Activated T-cell treated with anti-CD3 and anti-CD28 coated beads, Interleukin-2, amount 50 U/mL, for 48 hours (primary cell): ENCODE data around the gene CHRNB4.

Source experiments
- DNase-seq, 2 experiments: peaks; one replicate each; pipeline ENCODE4 v3.0.0-alpha.2; 2020

Gene CHRNB4

GRCh38 chr15:78630886-78631633 is 9.9 kb downstream of the CHRNB4 start:
- no peak for DNase-seq

- no peak for DNase-seq
Measured at GRCh38 chr15:78629716-78630065, 11.3 kb downstream of the CHRNB4 start.

GRCh38 chr15:78629031-78629715 is 11.8 kb downstream of the CHRNB4 start:
- DNase-seq, result no peak

GRCh38 chr15:78628227-78628626 is 12.8 kb downstream of the CHRNB4 start:
- DNase-seq, result no peak

- no peak for DNase-seq
Measured at GRCh38 chr15:78627348-78627747, 13.7 kb downstream of the CHRNB4 start.

DNA sequence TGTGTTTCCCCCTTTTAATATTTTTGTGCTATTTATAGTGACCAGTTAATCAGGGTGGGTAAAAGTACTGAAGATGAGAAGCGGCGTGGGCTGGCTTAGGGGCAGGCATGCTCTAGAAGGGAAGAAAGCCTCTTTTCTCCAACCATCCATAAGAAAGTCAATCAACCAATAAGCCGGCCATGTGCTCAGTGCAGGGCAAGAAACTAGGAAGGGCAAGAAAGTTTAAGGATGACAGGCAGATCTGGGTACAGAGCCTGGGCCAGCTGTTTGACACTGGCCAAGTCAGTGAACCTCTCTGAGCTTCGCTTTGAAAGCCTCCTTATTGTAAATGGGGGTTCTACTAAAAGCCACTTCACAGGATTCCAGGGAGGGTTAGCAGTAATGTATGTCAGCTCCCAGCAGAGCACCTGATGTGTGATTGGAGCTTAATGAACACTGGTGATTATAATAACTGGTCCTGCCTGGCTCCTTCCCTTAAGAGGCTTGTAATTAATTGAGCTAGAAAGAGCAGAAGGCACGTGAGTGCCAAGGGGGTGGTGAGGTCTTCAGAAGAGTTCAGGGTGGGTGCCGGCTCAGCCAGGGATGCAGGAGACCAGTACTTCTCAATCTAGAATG is 14.5 kb downstream of the CHRNB4 start:
- DNase-seq, result no peak

DNA sequence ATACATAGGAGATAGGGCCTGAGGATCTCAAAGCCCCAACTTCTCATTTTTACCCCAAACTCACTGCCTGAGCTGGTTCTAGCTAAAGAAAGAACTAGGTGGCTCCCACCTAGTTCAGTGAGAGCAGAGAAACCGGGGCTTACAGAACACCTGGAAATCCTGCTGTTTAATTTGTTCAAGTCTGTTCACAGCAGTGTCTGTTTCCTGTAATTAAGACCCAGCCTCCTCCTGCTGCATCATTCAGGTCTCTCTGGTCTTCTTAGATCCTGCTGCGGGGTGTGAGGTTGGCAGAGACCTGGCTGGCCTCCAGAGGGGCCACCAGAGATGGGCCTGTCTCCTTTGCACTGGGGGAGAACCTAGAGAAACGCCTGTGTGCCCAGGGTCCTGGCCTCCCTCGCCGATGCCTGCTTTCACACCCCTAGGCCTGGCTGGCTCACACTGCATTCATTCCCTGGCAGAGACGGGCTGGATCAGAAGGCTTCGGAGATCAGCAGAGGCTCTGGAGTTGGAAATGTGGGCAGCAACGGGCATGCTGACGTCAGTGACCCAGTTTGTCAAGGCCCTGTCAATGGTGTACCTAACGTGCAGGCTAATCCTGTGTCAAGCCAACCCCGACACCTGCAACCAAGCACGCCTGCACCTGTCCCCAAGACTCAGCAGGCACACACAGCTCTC is 15.3 kb downstream of the CHRNB4 start:
- no peak for DNase-seq

DNA sequence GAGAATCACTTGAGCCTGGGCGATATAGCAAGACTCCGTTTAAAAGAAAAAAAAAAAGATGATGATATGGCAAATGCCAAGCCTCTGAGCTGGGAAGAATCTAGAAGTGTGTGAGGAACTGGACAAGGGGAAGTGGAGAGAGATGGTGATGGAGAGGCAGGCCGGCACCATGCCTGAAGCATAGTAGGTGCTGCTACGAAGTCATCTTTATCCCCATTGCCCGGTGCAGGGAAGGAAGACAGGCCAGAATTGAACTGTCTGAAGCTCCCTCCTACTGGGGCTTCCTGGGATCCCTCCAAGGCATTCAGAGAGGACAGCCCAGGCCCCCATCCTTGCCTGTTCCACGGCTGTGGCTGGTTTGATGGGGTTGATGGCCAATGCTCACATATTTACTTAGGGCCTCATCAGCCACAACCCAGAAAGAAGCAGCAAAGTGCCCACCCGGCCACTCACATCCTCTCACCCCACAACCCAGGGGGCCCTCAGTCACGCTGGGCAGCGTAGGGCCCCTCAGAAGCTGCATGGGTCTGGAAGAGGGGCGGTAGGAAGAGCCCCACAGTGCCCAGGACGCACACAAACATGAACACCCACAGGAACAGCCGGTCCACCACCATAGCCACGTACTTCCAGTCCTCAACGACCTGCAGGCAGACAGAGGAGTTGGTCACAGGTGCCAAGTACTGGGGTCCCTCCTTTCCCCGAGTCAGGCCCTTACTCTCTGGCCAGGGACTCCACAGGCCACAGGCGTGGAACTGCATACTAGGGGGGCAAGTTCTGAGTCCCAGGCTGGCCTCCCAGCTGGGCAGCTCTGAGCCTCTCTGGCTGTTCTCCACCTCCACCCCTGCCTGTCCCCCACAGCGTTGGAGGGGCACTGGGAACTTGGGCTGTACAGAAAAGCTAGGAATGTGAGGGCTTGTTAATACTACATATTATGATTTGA is 16.1 kb downstream of the CHRNB4 start:
- no peak for DNase-seq

- no peak for DNase-seq
Measured at GRCh38 chr15:78623786-78624497, 17.1 kb downstream of the CHRNB4 start.

- no peak for DNase-seq
Measured at GRCh38 chr15:78621810-78622402, 19.1 kb downstream of the CHRNB4 start.

DNA sequence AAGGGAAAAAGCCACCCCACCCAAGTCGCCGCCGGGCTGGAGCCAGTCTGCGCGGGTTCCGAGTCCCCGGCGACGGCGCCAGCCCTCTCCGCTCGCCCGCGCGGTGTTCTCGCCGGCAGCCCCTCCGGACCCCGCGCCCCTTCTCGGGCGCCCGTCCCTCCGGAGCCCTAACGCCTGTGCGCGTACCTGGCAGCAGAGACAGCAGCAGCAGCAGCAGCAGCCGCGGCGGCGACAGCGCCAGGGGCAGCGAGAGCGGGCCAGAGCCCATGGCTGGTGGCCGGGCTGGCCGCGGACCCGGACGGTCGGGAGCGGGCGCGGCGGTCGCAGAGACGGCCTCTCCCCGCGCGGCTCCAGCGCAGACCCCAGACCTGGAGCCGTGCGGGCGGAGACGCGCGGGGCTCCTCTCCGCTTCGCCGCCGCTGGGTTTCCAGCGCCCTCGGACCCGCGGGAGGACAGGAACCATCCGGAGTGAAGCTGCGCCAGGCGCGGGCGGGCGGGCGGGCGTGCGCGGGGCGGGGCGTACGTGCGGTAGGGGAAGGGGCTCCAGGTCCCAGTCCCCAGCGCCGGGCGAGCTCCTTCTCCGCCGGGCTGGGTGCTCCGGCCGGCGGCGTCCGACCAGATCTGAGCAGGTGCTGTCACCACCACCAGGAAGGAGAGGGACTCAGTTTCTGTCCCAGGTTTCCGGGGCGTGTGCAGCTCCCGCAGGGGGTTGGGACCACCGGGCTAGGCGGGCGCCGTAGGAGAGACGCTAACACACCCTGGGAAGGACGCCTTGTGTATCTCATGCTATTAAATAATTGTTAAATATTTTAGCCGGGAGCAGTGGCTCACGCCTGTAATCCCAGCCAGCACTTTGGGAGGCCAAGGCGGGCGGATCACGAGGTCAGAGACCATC is 20.2 kb downstream of the CHRNB4 start, which contains the start of gene CHRNA3:
CHRNA3 (minus strand) TSS at position 470 of the 895 bp plus-strand sequence; CDS start at position 268, 202 bp downstream.
- DNase-seq, result peak in 1 of 2 experiments; percentile 22

- DNase-seq, result peak; percentile 30 to 32
Measured at GRCh38 chr15:78620021-78620526, 20.9 kb downstream of the CHRNB4 start.

GRCh38 chr15:78619022-78619950 is 21.7 kb downstream of the CHRNB4 start:
- DNase-seq, result no peak

GRCh38 chr15:78618490-78618934 is 22.5 kb downstream of the CHRNB4 start:
- DNase-seq, result peak; percentile 86 to 88

GRCh38 chr15:78618064-78618463 is 22.9 kb downstream of the CHRNB4 start:
- peak in 1 of 2 experiments; percentile 15 for DNase-seq

GRCh38 chr15:78617516-78617915 is 23.5 kb downstream of the CHRNB4 start:
- DNase-seq, result no peak

DNA sequence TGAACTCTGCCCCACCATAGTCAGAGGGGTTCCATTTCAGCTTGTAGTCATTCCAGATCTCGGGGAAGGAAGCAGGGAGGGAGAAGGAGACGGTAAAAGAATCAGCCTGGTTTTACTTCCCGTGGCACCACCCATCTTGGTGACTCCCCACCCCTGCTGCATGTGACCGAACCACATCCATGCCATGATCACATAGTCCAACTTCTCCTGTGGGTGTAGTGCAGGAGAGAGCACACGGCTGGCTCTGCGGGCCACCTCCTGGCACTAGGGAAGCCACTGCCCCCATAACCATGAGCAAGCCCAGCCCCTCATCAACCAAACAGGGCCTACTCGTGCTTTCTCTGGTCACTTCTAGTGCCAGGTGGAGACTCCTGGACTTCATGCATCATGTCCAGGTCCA is 23.9 kb downstream of the CHRNB4 start:
- peak in 1 of 2 experiments; percentile 0 for DNase-seq

DNA sequence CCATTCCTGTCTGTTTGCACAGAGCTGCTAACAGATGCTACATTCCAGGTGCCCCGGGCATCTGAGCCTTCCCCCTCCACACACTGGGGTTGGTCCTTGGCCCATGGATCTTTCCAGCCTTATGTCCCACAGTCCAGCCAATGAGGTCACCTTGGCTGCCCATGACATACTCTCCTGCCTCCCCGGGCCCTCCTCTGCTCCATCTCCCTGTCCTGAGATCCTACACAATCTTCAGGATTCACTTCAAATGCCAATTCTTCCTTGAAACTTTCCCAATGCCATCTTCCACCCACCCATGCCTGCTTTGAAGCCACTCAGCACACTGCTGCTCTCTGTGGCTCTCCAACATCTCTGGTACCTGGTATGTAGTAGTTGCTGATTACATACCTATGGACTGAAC is 24.5 kb downstream of the CHRNB4 start:
- peak in 1 of 2 experiments; percentile 1 for DNase-seq
